Neutrophil (primary cell): Measurements from ENCODE around the gene FAM76A.
A peak's percentile ranks its signal among the peaks of the same experiment; 100 is the strongest.
"Not testable (repeated sequence)": the region's sequence is repeated elsewhere in the genome, so short reads cannot be mapped to it uniquely, and the experiment has no call there.

Experiments
- H3K27ac ChIP-seq: fragments of 200-600 bp; sonication (generic); 2 replicates; pipeline ENCODE4 v1.5.1; 2016; ENCODE audit warnings: mild to moderate bottlenecking, moderate library complexity
- H3K27me3 ChIP-seq: fragments of 200-600 bp; sonication (generic); 2 replicates; pipeline ENCODE4 v1.6.0; 2016; ENCODE audit warnings: mild to moderate bottlenecking
- H3K36me3 ChIP-seq: fragments of 200-600 bp; sonication (generic); 2 replicates; pipeline ENCODE4 v1.5.1; 2017
- H3K4me1 ChIP-seq, 2 experiments: fragments of 200-600 bp in 1 of 2; sonication (generic) in 1 of 2; 1 replicate in 1 of 2; 2 replicates in 1 of 2; pipeline versions ENCODE4 v1.5.1 to v1.6.1; 2013 to 2016; ENCODE audit warnings: low read depth in 1 of 2, low read length in 1 of 2, mild to moderate bottlenecking in 1 of 2, moderate library complexity in 1 of 2; ENCODE audit not compliant: control insufficient read depth in 1 of 2, insufficient read depth in 1 of 2
- H3K4me3 ChIP-seq, 2 experiments: fragments of 200-600 bp in 1 of 2; sonication (generic) in 1 of 2; 1 replicate in 1 of 2; 2 replicates in 1 of 2; pipeline ENCODE4 v1.5.1; 2013 to 2016; ENCODE audit warnings: low read depth in 1 of 2, low read length in 1 of 2, mild to moderate bottlenecking in 1 of 2, moderate library complexity in 1 of 2
- H3K9me3 ChIP-seq: fragments of 200-600 bp; sonication (generic); 2 replicates; pipeline ENCODE4 v1.5.1; 2016
- CTCF ChIP-seq: fragments of 200-600 bp; sonication (generic); IDR thresholded peaks from 2 replicates; pipeline ENCODE4 v1.5.1; 2016; ENCODE audit warnings: antibody characterized with exemption

The FAM76A gene

GRCh38 chr1:27787895-27788294 is 62.1 kb downstream of the FAM76A start:
- no peak for TF ChIP-seq CTCF
- no peak overlapping the region for H3K4me3 ChIP-seq
- no peak overlapping the region for H3K27ac ChIP-seq
- H3K27me3 ChIP-seq, result no peaks in the 10 kb centered on the region
- H3K36me3 ChIP-seq, result peaks cover 18% of the 10 kb centered on the region
- H3K4me1 ChIP-seq, result peaks cover 15 to 17% of the 10 kb centered on the region in 2 experiments
- no peaks in the 10 kb centered on the region for H3K9me3 ChIP-seq

- Histone ChIP-seq H3K4me1 (peaks cover 22 to 23% of the 10 kb centered on the region in 2 experiments), H3K9me3 (no peaks in the 10 kb centered on the region), H3K4me3 (no peak overlapping the region), H3K27ac (peak overlapping the region; percentile 77), H3K36me3 (peaks cover 35% of the 10 kb centered on the region), H3K27me3 (no peaks in the 10 kb centered on the region)
- TF ChIP-seq CTCF, result no peak
These were observed 63.8 kb downstream of the FAM76A start for GRCh38 chr1:27789540-27790041.

GRCh38 chr1:27790270-27790669 is 64.5 kb downstream of the FAM76A start:
- Histone ChIP-seq H3K27ac (peak overlapping the region; percentile 77), H3K4me1 (peaks cover 22 to 23% of the 10 kb centered on the region in 2 experiments), H3K36me3 (peaks cover 42% of the 10 kb centered on the region)
- H3K27me3 ChIP-seq, H3K4me3 ChIP-seq, H3K9me3 ChIP-seq: not testable (repeated sequence)

GRCh38 chr1:27795601-27796000 is 69.8 kb downstream of the FAM76A start:
- Histone ChIP-seq H3K4me3 (no peak overlapping the region), H3K9me3 (no peaks in the 10 kb centered on the region), H3K36me3 (peaks cover 76% of the 10 kb centered on the region), H3K27me3 (no peaks in the 10 kb centered on the region), H3K27ac (no peak overlapping the region), H3K4me1 (peaks cover 10 to 12% of the 10 kb centered on the region in 2 experiments)
- TF ChIP-seq CTCF, result no peak

GRCh38 chr1:27804791-27805190 is 79.0 kb downstream of the FAM76A start:
- Histone ChIP-seq H3K4me1 (no peaks in the 10 kb centered on the region), H3K9me3 (no peaks in the 10 kb centered on the region), H3K27ac (no peak overlapping the region), H3K27me3 (no peaks in the 10 kb centered on the region), H3K36me3 (peaks cover 76% of the 10 kb centered on the region), H3K4me3 (no peak overlapping the region)
- no peak for TF ChIP-seq CTCF

- Histone ChIP-seq H3K9me3 (no peaks in the 10 kb centered on the region), H3K36me3 (peaks cover 56% of the 10 kb centered on the region)
These were observed 81.0 kb downstream of the FAM76A start for GRCh38 chr1:27806758-27807157.

More at GRCh38 chr1:27806758-27807157, 81.0 kb downstream of the FAM76A start:
- no peaks in the 10 kb centered on the region for H3K27me3 ChIP-seq
- TF ChIP-seq CTCF, result no peak
- H3K4me3 ChIP-seq, result no peak overlapping the region
- H3K27ac ChIP-seq, result no peak overlapping the region
- no peaks in the 10 kb centered on the region for H3K4me1 ChIP-seq
